Gastroesophageal sphincter (tissue), 3 donors: Measurements from ENCODE around the gene FAM83C.

ENCODE experiments used
- POLR2A ChIP-seq, 2 donors: fragments of 450-650 bp; IDR thresholded peaks; one replicate each; pipeline ENCODE4 v1.6.1; 2017; ENCODE audit warnings: antibody characterized with exemption in 2 of 2, mild to moderate bottlenecking in 2 of 2, moderate library complexity in 1 of 2
- TF ChIP-seq, protein P1 (sequence below), 4 experiments: fragments of 200-600 bp in 2 of 4; fragments of 450-650 bp in 2 of 4; sonication (generic) in 1 of 4; IDR thresholded peaks; one replicate each; pipeline ENCODE4 v1.5.1; 2017 to 2019; ENCODE audit warnings: antibody characterized with exemption in 4 of 4, mild to moderate bottlenecking in 2 of 4, moderate library complexity in 2 of 4

DNA sequence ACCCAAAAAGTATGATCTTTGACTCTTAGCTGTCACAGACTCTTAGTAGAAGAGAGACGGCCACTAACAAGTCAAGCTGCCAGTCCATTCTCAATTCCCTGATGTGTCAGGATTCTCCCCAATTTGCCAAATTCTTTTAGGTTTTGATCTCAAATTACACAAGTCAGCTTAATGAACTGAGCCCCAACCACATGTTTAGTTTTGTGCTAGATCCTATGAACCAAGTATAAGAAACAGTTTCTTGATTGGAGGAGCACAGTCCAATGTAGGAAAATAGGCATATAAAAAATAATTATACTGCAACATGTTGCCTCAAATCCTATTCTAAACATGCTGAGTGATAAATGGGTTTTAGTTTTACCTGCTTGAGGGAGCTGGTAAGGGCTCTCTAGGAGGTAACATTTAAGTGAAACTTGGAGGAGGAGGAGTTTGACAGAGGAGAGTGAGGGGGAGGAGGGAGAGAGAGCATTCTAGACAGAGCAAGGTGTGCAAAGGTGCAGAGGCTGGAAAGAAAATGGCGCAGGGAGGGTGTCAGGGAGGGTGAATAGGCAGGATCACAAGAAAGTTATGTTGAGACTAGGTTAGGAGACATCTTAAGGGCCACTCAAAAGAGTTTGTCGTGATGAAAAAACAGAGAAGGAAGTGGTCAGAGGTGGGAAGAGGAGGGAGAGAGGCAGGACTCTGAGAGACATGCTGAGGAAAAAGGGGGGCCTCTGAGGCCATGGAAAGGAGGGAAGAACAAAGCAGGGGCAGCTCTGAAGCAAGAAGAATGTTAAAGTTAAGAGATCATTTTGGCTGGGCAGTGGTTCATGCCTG, 22.8 kb upstream of the FAM83C start:
- TF ChIP-seq, protein P1, sequence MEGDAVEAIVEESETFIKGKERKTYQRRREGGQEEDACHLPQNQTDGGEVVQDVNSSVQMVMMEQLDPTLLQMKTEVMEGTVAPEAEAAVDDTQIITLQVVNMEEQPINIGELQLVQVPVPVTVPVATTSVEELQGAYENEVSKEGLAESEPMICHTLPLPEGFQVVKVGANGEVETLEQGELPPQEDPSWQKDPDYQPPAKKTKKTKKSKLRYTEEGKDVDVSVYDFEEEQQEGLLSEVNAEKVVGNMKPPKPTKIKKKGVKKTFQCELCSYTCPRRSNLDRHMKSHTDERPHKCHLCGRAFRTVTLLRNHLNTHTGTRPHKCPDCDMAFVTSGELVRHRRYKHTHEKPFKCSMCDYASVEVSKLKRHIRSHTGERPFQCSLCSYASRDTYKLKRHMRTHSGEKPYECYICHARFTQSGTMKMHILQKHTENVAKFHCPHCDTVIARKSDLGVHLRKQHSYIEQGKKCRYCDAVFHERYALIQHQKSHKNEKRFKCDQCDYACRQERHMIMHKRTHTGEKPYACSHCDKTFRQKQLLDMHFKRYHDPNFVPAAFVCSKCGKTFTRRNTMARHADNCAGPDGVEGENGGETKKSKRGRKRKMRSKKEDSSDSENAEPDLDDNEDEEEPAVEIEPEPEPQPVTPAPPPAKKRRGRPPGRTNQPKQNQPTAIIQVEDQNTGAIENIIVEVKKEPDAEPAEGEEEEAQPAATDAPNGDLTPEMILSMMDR (IDR thresholded peaks at IDR 0.05): no peak
- TF ChIP-seq POLR2A (IDR thresholded peaks at IDR 0.05): no peak
